GM03348 (cell line): ENCODE results near the gene CCDC6.
"Not testable (repeated sequence)": the region's sequence is repeated elsewhere in the genome, so short reads cannot be mapped to it uniquely, and the experiment has no call there.

Experiments used
- DNase-seq: peaks from one replicate; pipeline ENCODE4 v3.0.0; 2012; ENCODE audit warnings: low spot score

Gene CCDC6

DNA sequence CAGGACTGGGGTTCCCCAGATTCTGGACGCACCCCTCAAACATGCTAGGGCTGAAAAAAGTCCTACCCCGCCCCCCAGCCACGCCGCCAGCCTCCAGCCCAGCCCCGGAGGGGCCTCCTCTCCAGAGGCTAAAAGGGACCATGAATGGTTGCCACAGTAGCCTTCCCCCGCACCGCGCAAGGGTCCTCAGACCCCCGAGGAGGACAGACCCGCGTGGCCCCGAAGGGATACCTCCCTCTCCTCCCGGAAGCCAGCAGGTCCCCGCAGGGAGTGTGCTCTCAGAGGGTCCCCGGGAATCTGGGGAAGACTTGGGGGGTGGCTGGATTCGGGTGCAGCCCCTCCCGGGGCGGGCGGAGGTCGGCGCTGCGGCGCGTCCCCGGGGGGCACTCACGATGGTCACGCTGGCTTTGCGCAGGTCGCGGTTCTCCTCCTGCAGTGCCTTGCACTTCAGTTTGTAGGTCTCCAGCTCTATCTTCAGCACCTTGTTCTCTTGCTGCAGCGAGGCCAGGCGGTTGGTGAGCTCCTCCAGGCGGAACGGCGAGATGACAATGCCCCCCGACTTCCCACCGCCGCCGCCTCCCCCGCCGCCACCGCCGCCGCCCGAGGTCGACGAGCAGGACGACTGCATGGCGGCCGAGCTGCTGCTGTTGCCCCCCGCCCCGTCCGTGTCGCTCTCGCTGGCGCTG lies 482 bp downstream of the CCDC6 start:
- DNase-seq, result no peak

DNA sequence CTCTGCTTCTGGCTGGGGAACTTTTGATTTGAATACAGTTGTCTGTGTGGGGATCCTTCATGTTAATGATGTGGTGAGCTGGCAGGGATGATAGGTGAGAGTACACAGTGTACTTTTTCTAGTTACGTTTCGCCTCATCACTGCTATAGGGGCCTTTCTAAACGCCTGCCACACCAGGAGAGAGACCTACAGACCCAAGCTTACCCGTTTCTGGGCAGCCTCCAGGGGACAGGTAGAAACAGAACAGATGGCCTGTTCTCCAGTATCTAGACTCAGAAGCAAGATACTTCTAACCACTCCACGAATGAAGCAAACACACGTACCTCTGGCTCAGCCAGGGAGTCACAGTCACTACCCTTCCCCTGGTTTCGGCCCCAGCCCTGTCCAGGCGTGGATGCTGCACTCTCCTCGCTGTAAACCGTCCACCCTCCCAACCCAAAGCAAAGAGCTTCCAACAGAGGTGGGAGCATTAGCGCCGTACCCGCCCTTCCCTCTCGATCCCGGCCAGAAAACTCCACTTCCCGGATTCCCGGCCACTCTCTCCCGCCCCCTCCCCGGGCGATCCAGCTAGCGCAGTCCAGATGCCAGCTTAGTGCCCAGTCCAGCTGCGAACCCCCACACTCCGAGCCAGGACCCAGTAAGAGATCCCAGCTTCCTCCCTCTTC lies 1.2 kb downstream of the CCDC6 start:
- peak; percentile 60 for DNase-seq

DNA sequence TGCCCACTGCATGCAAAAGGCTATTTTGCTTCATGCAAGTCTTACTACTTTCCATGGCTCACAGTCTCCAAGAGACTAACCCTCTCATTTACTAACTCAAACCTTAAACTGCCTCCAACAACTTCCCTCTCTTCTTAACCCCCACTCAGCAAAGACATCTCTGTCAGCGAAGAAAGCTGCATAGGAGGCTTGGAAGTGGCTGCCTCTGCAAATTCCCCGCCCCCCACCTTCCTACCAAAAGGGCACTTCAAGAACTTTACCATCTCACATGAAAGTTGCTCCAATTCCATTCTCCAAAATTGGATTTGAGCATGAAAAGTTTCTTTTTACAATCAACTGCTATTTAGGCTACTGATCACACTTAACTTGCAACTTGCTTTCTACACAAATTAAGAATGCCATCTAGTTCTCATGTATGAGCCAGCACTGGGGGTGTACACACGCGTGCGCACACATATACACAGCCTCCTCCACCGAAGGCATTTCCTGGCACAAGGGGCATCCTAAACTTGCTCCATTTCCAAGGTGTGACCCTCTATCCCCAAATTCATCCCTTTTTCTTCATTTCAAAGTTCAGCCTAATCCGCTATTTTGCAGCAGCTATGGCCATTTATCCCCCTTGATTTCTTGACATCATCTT lies 1.8 kb downstream of the CCDC6 start:
- no peak for DNase-seq

DNA sequence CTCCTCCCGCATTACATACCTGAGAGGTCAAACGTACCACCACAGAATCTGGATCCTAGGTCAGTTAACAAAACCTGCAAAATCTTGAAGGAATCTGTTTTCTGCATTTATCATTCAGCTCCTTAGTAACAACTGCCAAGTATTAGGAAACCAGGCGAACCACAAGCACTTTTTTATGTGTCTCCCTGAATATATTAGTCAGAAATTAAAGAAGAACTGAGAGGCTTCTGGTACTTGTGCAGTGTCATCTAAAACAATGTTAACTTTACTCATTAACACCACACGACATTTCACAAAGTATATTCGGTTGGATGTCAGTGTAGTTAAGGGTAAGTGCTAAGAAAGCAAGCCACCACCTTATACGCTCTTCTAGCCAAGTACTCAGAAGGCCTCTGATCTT lies 2.5 kb downstream of the CCDC6 start:
- peak; percentile 54 for DNase-seq

DNA sequence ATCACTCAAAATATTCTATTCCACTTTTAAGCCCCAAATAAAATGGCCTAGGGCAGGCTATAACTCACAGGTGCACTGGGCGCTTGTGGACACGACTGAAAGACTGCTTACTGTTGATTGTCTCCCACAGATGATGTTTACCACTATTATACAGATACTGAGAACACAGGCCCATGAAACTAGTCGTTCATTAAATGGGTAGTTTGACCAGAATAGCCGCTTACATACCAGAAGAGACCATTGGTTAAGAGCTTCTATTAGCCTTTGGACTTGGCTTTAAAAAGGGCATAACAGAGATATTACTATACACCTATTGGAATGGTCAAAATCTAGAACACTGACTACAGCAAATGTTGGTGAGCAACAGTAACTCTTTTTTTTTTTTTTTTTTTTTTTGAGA lies 4.3 kb downstream of the CCDC6 start:
- DNase-seq, result no peak

DNA sequence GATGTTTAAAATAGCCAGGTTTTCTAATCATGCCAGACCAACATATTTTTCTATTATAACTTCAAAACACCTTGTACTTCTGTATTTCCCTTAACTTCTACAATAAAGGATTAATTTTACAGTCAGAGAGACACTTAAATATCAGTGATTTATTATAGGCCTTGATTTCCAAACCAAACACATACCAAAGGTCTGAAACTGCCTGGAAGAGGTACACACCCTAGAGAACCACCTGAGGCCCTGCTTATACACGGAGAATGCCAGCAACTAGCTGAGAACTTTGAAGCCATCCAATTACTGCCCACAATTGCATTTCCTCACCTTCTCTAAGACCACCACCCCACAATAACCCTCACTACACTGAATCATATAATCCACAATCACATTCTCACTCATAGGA lies 4.9 kb downstream of the CCDC6 start:
- DNase-seq, result no peak

DNA sequence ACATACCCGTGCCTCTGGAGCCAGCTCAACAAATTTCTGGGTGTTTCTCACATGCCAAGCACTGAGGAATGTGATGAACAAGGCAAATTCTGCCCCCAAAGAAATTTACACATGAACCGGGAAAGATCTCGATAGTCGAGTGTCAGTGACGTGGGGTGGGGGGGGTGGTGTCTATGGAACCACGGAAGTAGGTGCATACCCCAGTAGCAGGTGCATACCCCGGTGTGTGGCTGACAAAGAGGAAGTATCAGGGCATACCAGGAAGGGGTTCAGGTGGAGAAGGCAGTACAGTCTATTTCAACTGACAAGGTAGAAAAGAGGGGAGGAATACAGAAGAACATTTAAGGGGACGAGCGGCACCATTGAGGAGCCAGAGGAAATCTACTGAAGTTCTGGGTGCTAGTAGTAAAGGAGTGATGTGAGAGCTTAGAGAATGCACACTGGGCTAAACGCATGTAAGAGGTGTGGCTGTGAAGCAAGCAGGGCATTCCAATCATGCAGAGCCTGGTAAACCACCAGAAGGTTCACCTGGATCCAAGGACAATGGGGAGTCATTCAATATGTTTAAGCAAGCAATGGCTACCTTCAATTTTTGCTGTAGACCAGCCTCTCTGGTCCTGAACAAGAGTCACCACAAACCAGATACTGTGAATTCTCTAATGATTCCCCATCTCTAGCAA lies 6.2 kb downstream of the CCDC6 start:
- no peak for DNase-seq

DNA sequence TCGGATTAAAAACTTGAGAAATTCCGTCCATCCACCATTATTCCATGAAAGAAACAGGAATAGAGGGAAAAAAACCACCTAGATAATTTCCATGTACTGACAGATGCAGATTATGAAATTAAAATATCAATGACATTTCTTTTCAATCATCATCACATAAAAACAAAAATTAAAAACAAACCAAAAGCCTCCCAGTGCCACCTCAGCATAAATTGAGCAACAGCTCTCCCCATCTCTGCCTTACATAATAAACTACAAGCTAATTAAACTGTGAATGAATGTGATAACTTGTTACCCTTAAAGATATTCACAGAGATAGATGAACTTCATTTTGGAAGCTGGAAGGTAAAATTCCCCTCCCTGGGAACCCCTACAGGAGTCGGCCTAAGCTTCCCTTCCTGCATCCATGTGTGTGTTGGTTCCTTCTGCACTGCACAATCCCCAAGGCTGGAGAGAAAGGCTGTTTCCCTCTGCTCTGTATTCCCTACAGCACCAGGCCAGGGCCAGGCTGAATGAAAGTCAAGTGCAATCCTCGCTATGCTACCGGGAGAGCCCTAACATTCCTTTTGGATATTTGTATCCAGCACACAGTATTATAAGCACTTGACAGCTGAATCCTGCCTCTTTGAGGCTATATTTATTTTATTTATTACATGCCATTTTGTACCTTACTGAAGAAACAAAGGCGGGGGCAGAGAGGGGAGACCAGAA lies 8.1 kb downstream of the CCDC6 start:
- no peak for DNase-seq

DNA sequence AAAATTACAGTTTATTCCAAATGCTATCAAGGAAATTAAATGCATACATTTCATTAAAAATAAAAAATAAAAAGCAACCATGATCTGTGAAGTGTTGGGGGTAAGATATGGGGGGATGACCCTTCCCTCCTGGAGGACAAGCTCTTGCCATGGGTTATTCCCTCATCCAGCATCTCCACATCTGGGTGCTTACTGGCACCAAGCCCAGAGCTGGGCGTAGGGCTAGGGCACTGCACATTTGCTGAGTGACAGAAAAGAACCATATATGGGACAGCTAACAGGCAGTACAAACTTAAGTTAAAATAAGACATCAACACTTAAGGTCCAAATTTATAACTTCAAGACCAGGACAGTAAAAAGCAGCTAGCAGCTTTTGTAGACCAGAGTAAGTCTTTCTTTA lies 10.2 kb downstream of the CCDC6 start:
- no peak for DNase-seq

DNA sequence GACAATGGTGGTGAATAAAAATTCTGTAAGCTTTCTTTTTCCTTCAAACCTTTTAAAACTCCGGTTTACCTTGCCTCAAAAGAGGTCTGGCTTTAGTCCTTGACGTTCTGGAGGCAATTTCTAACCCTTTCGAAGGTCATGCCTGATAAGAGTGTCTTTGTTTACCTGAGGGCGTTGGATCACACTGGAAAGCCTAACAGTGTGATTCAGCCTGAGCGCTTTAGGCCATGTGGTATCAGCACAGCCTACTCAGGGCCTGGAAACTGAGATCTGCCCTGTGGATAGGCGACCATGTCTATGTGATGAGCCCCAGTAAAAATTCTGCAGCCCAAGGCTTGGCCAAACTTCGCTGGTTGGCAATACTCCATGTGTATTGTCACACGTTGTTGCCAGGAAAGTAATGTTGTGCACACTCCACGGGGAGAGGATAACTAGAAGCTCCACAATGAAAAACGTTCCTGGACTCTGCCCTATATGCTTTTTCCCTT lies 10.7 kb downstream of the CCDC6 start:
- no peak for DNase-seq

DNA sequence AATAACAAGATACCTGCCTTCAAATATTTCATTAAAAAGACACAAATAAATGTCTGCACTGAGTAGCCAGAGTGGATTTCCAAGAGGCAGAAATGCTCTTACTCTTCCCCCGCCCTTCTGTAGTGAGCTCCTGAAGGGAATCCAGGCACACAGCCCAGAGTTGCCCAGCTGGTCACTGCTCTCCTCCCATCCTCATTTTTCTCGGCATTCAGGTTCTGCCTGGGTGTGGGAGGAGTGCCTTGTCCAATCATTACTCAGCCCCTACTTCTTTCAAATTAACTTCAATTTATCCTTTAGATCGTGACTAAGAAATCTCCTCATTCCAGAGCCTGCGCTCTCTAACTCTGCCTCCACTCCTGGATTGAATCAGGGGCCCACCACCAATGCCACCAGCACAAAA lies 12.2 kb downstream of the CCDC6 start:
- DNase-seq, result peak; percentile 91

DNA sequence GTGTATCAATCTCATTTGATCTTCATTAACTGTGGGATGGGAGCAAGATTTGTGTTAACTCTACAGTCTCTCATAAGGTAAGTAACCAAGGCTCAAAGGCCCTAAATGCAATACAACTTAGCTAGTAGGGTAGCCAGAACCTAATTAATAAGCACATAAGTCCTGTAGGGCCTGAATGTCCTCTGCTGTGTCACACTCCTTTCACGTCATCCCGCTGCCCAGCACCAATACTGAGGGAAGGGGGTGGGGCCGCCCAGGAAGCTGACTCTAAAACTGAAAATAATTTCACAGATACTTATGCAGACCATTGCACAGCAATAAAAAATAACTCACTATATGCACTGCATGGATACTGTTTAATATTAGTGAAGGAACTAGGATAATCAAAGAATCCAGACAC lies 13.7 kb downstream of the CCDC6 start:
- DNase-seq, result no peak

DNA sequence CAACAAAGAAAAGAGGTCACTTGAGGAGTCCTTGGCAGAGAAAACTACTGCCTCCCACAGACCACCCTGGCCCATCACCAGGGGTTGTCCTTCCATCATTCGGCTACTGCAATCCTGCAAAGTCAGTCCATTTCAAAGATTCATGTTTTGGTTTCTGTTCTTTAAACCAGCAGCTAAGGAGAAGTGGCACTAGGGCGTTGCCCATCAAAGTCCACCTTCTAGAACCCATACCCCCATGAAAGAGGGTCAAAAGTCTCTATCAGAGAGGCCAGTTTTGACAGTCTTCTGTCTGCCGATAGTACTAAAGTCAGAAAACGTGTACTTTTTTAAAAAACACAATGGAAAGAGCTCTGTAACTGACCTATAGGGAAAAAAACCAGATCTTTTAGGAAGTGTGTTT lies 14.4 kb downstream of the CCDC6 start:
- DNase-seq, result no peak

DNA sequence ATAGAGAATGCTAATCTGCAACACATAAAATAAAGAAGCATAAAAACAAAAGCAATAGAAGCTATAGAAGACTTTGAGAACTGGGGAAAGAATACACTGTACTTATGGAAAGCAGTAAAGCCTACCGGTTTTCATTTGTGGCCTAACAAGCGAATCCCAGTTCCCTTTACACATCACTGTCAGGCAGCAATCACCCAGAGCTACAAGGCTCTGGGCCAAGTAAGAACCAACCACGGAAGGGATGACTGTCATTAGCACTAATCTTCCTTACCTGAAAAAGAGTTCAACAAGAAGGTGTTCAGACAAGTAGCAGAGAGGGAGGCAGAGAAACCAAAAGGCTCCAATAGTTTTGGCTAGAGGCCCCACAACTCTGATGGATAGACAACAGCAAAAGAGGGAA lies 15.0 kb downstream of the CCDC6 start:
- no peak for DNase-seq

DNA sequence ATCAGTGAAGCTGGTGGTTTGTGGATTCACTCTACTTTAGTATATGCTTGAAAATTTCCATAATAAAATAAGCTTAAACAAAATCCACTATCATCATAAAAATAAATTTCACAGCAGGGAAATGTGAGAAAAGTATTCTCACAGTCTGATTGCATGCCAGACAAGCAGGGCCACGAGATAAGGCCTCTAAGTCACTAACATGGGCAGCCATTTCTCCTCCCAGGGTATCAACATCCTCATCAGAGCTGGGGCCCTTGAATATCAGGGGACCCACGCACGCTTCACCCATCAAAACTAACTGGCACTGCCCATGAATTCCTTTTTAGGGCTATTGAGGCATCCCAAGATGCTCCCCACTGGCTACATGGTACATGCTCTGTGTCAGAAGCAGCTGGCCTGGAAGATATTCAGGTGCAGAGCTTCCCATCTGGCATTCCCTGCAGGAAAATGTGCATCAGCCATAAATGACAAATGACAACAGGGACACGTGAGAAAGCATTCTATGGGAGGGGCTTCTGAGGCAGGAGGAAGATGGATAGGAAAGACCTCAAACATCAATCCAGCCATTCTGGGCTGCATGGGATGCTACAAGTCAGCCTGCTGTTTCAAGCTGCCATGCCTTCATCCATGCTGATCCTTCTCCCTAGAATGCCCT lies 17.4 kb downstream of the CCDC6 start:
- no peak for DNase-seq

DNA sequence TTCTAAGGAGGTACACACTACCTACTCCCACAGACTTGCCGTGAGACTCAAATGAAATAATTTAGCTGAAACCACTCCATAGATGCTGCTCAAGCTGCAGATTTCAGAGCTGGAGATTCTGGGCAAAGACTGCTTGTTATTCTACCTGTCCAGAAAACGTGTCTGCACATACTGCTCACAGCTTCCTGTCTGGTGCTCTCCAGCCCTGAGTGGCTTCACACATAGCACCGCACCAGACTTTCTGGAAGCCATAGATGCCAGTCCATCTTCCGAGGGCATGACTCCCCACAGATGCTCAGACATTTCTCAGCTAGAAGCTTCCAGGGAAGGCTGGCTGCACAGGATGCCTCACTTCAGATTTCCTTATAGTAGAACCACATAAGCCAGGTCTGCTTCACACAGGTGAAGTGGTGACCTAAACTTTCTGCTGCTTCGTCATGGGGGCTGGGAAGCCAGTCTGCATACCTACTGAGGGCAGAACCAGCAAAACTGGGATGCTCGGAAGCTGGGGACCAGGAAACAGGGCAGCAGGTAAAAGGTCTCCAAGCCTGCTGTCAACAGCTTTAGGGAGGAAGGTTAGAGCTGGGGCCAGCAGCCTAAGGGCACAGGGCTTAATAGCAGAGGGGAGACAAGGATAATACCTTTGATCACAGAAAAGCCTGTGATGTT lies 18.2 kb downstream of the CCDC6 start:
- no peak for DNase-seq

DNA sequence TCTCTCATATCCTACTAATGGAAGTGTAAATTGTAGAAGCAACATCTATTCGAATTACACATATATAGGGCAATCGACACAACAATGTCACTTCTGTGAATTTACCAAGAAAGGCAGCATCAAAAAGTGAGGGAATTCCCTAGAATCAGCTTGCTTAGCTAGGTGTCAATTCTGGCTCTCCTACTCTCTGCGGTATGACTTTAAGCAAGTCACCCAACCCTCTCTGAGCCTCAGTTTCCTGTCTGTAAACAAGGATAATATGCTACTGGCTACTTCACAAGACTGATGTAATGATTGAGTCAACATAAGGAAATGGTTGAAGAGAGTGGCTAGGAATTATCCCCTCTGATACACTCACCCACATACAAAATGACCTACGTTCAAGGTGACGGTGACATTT lies 19.4 kb downstream of the CCDC6 start:
- no peak for DNase-seq

DNA sequence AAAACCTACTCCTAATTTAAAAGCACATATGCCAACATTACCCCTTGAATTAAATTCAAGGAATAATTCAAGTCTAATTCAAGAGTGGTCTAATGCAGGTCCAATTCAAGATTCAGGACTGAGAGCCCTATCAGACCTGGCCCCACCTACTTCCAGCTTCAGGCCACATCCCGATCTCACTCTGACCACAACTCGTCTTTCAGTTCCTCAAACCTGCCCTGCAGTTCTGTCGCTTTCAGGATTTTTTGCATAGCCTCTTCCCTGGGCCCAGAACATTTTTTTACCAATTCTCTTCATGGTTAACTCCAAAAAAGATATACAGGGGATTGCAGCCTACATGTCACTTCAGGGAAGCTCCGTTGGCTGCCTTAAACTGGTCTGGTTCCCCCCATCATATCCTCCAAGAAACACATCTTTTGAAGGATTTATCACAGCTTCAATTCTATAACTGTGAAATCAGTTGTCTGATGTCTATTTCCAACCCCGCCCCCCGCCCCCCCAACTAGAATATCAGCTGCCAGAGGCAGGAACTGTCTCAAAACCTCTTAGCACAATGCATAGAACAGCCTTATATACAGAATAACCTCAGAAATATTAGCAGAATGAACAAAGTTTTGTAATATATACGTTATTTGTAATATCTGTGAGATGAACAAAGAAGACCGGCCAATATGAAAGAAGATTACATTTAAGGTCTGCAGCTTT lies 20.8 kb downstream of the CCDC6 start:
- no peak for DNase-seq

DNA sequence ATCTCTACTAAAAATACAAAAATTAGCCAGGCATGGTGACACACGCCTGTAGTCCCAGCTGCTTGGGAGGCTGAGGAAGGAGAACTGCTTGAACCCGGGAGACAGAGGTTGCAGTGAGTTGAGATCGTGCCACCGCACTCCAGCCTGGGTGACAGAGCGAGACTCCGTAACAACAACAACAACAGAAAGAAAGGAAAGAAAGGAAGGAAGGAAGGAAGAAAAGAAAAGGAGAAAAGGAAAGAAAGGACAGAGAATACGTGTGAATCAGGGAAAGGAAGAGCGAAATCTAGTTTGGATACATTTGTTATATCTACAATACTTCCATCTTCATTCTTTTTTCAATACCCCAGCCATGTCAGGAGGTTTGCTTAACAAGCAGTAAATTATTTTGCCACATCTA lies 21.5 kb downstream of the CCDC6 start:
- not testable (repeated sequence) for DNase-seq

DNA sequence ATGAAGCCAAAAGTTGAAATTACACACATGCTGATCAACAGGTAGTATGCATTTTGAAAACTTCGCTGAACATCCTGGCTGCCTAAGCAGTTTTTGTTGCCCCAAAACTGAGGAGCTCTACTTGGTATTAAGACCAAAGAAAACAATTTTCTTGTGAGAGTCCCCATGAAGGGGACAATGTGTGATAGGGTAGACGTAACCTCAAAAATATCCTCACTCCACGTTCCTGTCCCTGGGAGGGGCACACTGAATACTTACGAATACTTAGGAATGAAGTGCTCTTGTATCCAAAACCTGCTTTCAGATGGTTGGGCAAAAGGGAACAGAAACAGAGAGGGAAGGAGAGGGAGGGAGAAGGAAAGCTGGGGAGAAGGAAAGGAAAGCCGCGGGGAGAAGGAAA lies 24.7 kb downstream of the CCDC6 start:
- DNase-seq, result no peak
